IPS-11a (cell line): ENCODE results near the gene FOXJ2.
"Not testable (repeated sequence)": the region's sequence is repeated elsewhere in the genome, so short reads cannot be mapped to it uniquely, and the experiment has no call there.

Experiments used
- H3K4me3 ChIP-seq: one replicate; pipeline ENCODE4 v1.5.1; 2013; ENCODE audit warnings: low read depth, low read length, control low read depth

FOXJ2 gene

DNA sequence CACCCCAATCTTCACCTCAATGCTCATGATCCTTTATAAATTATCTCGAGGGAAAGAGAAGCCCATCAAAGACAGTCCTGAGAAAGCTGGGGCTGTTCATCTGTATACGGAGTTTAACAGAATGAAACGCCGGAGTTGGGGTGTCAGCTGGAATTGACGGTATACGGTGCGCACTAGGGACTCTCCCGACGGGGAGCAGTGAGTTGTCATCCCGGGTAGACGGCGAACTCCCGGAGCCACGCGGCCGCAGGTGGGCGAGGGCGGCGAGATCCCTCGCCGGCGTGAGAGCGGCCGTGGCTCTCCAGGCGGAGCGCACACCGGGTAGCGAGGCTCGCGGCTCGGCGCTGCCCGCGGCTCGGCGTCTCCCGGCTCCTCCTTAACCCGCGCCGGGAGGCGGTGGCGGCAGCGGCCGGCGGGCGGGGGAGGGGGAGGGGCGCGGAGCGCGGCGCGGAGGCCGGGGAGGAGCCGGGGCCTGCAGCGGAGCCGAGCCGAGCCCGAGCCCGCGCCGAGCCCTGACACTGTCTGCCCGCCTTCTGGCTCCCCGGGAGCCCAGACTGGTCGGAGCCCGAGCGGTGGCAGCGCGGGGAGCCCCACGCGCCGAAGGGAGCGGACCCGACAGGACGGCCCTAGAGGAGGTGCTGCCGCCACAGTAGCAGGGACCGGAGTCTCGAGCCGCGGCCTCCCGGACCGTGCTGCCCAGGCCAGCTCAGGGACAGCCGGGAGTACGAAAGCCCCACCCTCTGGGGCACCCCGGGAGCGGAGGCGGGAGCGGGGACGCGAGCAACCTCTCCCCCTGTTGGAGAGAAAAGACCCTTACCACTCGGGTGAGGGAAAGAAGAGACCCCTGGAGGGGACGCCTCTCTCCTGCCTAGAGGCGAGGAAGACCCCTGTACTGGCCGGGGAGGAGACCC, at the start of gene FOXJ2:
FOXJ2 (plus strand) TSS at position 475 of the 911 bp plus-strand sequence. CDS start 7,117 bp downstream, outside the sequence.
- peak within 1 kb of the TSS; percentile 79 for H3K4me3 ChIP-seq

DNA sequence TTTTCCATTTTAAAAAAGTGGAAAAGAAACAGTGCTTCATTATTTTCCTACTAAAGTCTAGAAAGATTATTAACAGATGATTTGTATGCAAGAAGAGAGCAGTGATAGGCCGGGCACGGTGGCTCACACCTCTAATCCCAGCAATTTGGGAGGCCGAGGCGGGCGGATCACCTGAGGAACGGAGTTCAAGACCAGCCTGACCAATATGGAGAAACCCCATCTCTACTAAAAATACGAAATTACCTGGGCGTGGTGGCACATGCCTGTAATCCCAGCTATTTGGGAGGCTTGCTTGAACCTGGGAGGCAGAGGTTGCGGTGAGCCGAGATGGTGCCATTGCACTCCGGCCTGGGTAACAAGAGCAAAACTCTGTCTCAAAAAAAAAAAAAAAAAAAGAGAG, 49.5 kb upstream of the FOXJ2 start:
- not testable (repeated sequence) for H3K4me3 ChIP-seq

DNA sequence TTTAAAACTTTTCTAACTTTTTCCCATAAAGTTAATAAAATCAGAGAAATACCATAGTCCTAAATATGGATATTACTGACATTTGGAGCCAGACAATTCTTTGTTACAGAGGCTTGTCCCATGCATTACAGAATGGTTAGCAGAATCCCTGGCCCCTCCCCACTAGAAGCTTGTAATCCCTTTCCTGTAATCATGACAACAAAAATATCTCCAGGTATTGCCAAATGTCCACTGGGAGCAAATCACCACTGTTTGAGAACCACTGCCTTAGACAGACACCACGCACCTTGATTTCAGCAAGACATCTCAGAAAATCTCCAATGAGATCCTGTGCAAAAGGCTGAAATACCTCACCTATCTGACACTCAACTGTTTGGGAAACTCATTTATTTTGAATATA, 49.1 kb upstream of the FOXJ2 start:
- not testable (repeated sequence) for H3K4me3 ChIP-seq

GRCh38 chr12:7984900-7985299, 47.6 kb upstream of the FOXJ2 start:
- no peak overlapping the region for H3K4me3 ChIP-seq

DNA sequence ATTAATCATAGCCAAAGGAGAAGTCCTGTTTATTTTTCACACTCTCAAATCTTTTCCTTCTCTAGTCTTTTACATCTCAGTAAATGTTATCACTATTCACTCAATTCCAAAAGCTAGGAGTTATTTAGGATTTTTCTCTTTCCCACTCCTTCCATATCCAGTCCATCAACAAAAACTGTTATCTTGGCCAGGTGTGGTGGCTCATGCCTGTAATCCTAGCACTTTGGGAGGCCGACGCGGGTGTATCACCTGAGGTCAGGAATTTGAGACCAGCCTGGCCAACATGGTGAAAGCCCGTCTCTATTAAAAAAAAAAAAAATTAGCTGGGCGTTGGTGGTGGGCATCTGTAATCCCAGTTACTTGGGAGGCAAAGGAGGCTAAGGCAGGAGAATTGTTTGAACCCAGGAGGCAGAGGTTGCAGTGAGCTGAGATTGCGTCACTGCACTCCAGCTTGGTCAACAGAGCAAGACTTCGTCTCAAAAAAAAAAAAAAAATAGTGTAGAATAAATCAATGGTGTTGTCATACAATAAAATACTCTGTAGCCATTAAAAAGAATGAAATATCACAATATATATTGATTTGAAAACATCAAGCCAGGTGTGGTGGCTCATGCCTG, 46.6 kb upstream of the FOXJ2 start:
- H3K4me3 ChIP-seq = no peak overlapping the region

DNA sequence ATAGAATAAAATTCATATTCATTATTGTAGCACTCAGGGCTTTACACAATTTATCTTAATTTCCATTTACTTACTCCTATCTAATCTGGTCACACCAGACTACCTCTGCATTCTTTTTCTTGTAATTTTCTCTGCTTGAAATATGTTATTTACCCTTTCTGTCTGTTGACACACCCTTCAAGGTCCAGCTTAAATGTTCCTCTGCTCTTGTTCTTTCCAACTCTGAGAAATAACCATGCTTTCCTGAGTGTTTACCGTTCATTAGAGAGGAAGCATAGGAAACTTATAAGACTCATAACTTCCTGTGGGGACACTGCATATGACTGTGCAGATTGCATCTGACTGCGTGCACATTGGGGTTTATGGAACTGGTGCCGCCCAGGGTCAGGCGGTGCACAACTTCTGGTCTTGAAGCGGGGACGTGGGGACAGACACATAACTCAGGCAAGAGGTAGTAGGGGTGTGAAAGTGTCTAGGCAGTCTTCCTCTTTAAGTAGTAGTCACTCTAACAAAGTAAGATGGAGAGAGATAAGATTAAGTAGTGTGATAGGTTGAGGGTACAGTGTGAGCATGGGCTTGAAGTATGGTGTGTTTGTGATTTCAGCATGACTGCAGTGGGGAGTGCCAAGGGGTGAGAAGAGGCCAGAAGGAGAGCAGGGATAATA, 42.6 kb upstream of the FOXJ2 start:
- no peak overlapping the region for H3K4me3 ChIP-seq

GRCh38 chr12:7991535-7991934, 41.0 kb upstream of the FOXJ2 start:
- no peak overlapping the region for H3K4me3 ChIP-seq

GRCh38 chr12:7994731-7995205, 37.7 kb upstream of the FOXJ2 start:
- H3K4me3 ChIP-seq = no peak overlapping the region

GRCh38 chr12:7995266-7995963, 37.1 kb upstream of the FOXJ2 start:
- no peak overlapping the region for H3K4me3 ChIP-seq

DNA sequence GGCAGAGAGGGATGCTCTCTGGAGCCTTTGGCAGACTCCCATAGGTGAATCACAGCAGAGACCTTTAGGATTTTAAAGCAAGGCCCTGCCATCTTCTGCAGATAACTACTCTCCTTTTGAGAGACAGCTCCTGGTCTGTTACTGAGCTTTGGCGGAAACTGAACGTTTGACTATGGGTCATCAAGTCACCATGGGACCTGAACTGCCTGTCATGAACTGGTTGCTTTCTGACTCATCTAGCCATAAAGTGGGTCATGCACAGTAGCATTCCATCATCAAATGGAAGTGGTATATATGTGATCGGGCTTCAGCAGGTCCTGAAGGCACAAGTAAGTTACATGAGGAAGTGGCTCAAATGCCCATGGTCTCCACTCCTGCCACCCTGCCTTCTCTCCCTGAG, 31.7 kb upstream of the FOXJ2 start:
- not testable (repeated sequence) for H3K4me3 ChIP-seq

DNA sequence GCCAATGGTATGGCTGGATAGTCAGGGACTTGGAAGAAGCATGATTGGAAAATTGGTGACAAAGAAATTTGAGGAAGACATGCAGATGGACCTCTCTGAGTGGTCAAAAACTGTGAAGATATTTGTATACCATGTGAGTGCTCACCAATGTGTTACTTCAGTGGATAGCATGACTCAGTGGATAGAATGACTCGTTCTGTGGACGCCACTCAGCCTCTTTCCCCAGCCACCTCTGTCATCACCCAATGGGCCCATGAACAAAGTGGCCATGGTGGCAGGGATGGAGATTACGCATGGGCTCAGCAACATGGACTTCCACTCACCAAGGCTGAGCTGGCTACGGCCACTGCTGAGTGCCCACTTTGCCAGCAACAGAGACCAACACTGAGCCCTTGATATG, 31.0 kb upstream of the FOXJ2 start:
- not testable (repeated sequence) for H3K4me3 ChIP-seq

GRCh38 chr12:8004897-8005296, 27.6 kb upstream of the FOXJ2 start:
- H3K4me3 ChIP-seq = not testable (repeated sequence)

DNA sequence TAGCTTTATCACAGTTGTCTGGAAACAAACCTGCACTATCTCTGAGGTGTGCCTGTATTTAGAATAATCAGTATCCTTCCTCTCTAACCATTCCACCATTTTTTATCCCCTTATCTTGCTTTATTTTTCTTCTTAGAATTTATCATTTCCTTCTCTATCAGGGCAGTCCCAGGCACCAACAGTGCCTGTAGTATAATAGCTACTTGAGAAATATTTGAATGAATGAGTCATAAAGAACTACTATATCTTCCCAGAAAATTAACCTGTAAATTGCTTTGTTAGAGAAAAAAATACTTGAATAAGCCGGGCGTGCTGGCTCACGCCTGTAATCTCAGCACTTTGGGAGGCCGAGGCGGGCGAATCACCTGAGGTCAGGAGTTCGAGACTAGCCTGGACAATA, 21.2 kb upstream of the FOXJ2 start:
- H3K4me3 ChIP-seq = no peak overlapping the region

GRCh38 chr12:8012651-8013309, 19.7 kb upstream of the FOXJ2 start:
- no peak overlapping the region for H3K4me3 ChIP-seq

DNA sequence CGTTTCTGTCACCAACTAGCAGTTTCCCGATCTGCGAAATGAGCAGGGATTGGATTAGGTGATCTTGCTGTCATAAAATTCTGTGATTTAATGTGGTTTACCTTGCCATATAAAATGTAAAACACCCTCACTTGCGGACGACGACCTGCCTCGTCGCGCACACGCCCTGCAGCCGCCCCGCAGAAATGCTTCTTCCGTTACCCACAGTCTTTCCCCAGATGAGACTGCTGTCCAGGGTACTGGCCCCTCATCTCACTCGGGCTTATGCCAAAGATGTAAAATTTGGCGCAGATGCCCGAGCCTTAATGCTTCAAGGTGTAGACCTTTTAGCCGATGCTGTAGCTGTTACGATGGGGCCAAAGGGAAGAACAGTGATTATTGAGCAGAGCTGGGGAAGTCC, 17.7 kb upstream of the FOXJ2 start:
- H3K4me3 ChIP-seq = no peak overlapping the region

DNA sequence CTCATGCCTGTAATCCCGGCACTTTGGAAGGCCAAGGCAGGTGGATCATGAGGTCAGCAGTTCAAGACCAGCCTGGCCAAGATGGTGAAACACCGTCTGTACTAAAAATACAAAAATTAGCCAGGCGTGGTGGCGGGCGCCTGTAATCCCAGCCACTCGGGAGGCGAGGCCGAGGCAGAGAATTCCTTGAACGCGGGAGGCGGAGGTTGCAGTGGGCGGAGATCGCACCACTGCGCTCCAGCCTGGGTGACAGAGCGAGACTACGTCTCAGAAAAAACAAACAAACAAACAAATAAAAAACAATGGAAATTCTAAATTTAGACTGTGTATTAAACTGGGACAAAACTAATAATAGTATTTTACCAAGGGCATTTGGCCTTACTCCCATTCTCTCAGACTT, 14.3 kb upstream of the FOXJ2 start:
- H3K4me3 ChIP-seq = peak overlapping the region; percentile 51

DNA sequence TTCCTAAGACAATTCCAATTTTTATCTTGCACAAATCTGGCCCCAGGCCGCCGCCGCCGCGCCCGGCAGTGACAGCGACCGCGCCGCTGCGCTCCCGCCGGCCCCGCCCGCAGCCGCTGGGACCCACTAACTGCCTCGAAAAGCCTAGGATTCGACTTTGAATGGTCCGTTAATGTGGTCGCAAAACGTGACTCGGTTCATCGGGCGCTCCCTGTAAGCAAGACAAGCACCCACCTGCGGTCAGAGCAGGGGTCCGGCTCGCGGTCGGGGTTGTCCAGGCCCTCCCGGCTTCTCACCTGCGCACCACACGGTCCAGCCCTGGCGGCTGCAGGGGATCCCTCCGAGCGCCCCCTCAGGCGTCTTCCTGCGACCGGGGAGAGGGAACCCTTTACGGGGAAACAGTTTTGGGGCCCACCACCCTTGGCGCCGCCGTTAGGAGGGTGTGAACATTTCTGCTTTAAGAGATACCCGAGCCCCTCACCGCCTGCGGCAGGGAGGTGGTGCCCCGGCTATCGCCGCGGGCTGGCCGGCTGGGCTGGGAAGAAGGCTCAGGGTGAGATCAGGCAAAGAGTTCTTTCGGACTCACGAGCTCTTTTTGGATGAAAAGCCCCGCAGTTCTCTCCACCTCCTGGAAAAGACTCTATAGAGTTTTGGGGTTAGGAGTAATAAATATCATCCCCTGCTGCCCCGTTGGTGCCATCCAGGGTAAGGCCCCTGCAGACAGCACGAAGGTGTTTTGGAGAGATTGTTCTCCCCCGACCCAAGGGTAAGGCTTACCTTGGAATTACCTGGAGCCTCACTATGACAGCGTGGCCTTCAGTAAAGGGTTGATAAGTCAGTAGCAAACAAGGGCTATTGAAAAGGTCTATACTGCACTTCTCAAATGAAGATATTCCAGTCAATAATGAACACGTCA, 13.6 kb upstream of the FOXJ2 start:
- H3K4me3 ChIP-seq = peak overlapping the region; percentile 51

GRCh38 chr12:8026291-8026900, 6.1 kb upstream of the FOXJ2 start:
- H3K4me3 ChIP-seq = peak overlapping the region; percentile 86

DNA sequence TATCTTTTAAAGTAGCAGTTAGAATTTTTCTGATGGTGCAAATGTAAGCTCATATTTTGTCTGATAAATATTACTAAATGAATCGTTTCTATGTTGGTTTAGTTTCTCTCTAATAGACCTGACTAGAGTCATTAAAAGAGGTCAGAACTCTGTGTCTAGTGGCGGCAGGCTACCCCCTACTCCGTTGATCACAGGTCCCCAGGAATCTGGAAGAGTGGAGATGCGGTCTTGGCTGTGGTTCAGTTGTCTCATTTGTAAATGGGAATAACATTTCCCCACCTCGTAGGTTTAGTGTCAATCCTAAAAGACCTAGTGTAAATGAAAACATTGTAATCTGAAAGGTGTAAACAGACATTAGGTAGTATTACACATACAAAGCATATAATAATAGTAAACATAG, 4.7 kb upstream of the FOXJ2 start:
- H3K4me3 ChIP-seq = no peak overlapping the region
